ENCODE measurements around the gene MICAL3. TPM values are rescaled to one million over a fixed set of nuclear protein-coding genes. Genes with fewer than 3 reads are reported as not detected.

MICAL3 gene
- polyA plus RNA-seq, 3 donors, result 0.23 to 0.84 TPM; not detected in 1

DNA sequence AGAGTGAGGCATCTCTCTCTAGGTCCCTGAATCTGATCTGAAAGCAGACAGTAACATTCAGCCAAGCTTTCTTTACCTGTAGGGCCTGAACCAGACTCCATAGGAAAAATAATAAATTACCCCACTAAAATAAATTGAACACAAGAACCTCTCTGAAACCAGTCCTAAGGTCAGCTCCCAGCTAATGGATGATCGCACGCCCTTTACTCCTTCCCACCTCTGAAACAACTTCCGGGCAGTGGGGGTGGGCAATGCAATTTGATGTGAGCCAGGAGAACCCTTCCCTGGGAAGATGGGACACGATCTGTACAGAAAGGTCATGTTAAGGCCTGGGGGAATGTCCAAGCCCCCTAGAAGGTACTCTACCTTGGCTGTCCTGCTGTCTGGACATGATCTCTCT lies 71.2 kb downstream of the MICAL3 start:
- no peaks in the 10 kb centered on the region for H4K20me1 ChIP-seq (ENCODE audit: insufficient read depth, low read length)
- no peaks in the 10 kb centered on the region for H3K27me3 ChIP-seq (ENCODE audit: control insufficient read depth in 2 of 2, insufficient read depth in 2 of 2, low read length in 2 of 2)
- no peak overlapping the region for H3K27ac ChIP-seq (ENCODE audit: low read depth in 1 of 2, low read length in 2 of 2)
- Mint-ChIP-seq H3K27me3 (ENCODE audit: low read depth in 3 of 3) (peaks cover 0 to 2% (median 0%) of the 10 kb centered on the region in 3 donors), H3K9me3 (peaks cover 0 to 3% (median 0%) of the 10 kb centered on the region in 7 donors), H3K4me1 (peaks cover 7% of the 10 kb centered on the region), H3K36me3 (no peaks in the 10 kb centered on the region), H3K4me3 (no peak overlapping the region), H3K27ac (no peak overlapping the region)
- TF ChIP-seq, protein P1, sequence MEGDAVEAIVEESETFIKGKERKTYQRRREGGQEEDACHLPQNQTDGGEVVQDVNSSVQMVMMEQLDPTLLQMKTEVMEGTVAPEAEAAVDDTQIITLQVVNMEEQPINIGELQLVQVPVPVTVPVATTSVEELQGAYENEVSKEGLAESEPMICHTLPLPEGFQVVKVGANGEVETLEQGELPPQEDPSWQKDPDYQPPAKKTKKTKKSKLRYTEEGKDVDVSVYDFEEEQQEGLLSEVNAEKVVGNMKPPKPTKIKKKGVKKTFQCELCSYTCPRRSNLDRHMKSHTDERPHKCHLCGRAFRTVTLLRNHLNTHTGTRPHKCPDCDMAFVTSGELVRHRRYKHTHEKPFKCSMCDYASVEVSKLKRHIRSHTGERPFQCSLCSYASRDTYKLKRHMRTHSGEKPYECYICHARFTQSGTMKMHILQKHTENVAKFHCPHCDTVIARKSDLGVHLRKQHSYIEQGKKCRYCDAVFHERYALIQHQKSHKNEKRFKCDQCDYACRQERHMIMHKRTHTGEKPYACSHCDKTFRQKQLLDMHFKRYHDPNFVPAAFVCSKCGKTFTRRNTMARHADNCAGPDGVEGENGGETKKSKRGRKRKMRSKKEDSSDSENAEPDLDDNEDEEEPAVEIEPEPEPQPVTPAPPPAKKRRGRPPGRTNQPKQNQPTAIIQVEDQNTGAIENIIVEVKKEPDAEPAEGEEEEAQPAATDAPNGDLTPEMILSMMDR (IDR thresholded peaks at IDR 0.05), result no peak
- 100% methylated on average over 1 of the region's 4 CpGs for WGBS (ENCODE audit: insufficient coverage)
- H3K36me3 ChIP-seq (replicated peaks in 1 of 2; ENCODE audit: control insufficient read depth in 1 of 2, insufficient read depth in 2 of 2, low read length in 2 of 2), result no peaks in the 10 kb centered on the region
- intact Hi-C loops (cut with micrococcal nuclease), result no loop called here
- H3K4me3 ChIP-seq (replicated peaks in 1 of 3; ENCODE audit: low read depth in 2 of 3, low read length in 3 of 3), result no peak overlapping the region
- H2AFZ ChIP-seq (ENCODE audit: insufficient read depth, low read depth, low read length, poor library complexity, severe bottlenecking), result no peak overlapping the region
- DNase-seq, result no peak
- H3K79me2 ChIP-seq (ENCODE audit: insufficient read depth, low read length), result no peaks in the 10 kb centered on the region
- H3K9ac ChIP-seq (ENCODE audit: insufficient read depth, low read length, poor library complexity, severe bottlenecking), result no peak overlapping the region
- no peaks in the 10 kb centered on the region for H3K9me3 ChIP-seq (replicated peaks in 1 of 2; ENCODE audit: control insufficient read depth in 1 of 2, insufficient read depth in 1 of 2, low read length in 2 of 2)
- no peaks in the 10 kb centered on the region for H3K4me1 ChIP-seq (ENCODE audit: control insufficient read depth in 1 of 2, insufficient read depth in 2 of 2, low read length in 2 of 2)
- no peak overlapping the region for H3K4me2 ChIP-seq (replicated peaks; ENCODE audit: extremely low read depth, low read length, poor library complexity, severe bottlenecking)

DNA sequence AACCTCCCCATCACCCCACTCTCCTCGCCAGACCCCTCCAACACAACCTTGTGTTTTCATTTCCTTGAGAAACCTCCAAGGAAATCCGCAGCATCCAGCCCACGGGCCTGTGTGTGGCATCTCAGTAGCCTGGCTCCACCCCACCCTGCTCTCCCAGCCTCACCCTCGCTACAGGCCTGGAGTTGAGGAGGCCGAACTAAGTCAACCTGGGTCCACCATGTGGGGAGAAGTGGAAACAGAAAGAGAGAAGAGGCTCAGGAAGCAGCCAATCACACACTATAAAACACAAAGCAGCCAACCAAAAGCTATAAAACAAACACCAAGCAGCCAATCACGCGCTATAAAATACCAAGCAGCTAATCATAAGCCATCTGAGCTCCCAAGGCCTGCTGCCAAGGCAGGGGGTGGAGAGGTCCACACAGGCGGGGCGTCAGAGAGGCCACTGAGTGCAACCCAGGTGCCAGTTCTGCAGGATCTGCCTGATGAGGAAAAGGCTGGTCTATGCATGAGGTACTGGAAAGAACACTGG lies 72.0 kb downstream of the MICAL3 start:
- intact Hi-C loops (cut with micrococcal nuclease), result no loop called here
- Histone ChIP-seq H3K27ac (ENCODE audit: low read depth in 1 of 2, low read length in 2 of 2) (no peak overlapping the region), H4K20me1 (ENCODE audit: insufficient read depth, low read length) (no peaks in the 10 kb centered on the region), H3K79me2 (ENCODE audit: insufficient read depth, low read length) (no peaks in the 10 kb centered on the region), H3K27me3 (ENCODE audit: control insufficient read depth in 2 of 2, insufficient read depth in 2 of 2, low read length in 2 of 2) (no peaks in the 10 kb centered on the region), H2AFZ (ENCODE audit: insufficient read depth, low read depth, low read length, poor library complexity, severe bottlenecking) (no peak overlapping the region), H3K4me2 (replicated peaks; ENCODE audit: extremely low read depth, low read length, poor library complexity, severe bottlenecking) (no peak overlapping the region), H3K36me3 (replicated peaks in 1 of 2; ENCODE audit: control insufficient read depth in 1 of 2, insufficient read depth in 2 of 2, low read length in 2 of 2) (no peaks in the 10 kb centered on the region), H3K9ac (ENCODE audit: insufficient read depth, low read length, poor library complexity, severe bottlenecking) (no peak overlapping the region), H3K4me1 (ENCODE audit: control insufficient read depth in 1 of 2, insufficient read depth in 2 of 2, low read length in 2 of 2) (no peaks in the 10 kb centered on the region), H3K4me3 (replicated peaks in 1 of 3; ENCODE audit: low read depth in 2 of 3, low read length in 3 of 3) (no peak overlapping the region), H3K9me3 (replicated peaks in 1 of 2; ENCODE audit: control insufficient read depth in 1 of 2, insufficient read depth in 1 of 2, low read length in 2 of 2) (no peaks in the 10 kb centered on the region)
- TF ChIP-seq, protein P1 (IDR thresholded peaks at IDR 0.05), result no peak
- peaks cover 7% of the 10 kb centered on the region for H3K4me1 Mint-ChIP-seq
- H3K36me3 Mint-ChIP-seq, result no peaks in the 10 kb centered on the region
- peaks cover 0 to 3% (median 0%) of the 10 kb centered on the region in 7 donors for H3K9me3 Mint-ChIP-seq
- no peak for DNase-seq
- H3K27ac Mint-ChIP-seq, result no peak overlapping the region
- H3K27me3 Mint-ChIP-seq (ENCODE audit: low read depth in 3 of 3), result peaks cover 0 to 2% (median 0%) of the 10 kb centered on the region in 3 donors
- 100% methylated on average over 3 of the region's 9 CpGs for WGBS (ENCODE audit: insufficient coverage)
- H3K4me3 Mint-ChIP-seq, result no peak overlapping the region

Measured in CD14-positive monocyte (primary cell).